Kidney epithelial cell (primary cell): ENCODE results near the gene NOL7. TPM values are rescaled to one million over a fixed set of nuclear protein-coding genes. Genes with fewer than 3 reads are reported as not detected.

Experiments used
- DNase-seq: peaks from one replicate; pipeline ENCODE4 v3.0.0-alpha.2; 2010; ENCODE audit warnings: low read depth
- H3K27me3 ChIP-seq: 2 replicates; pipeline ENCODE4 v1.6.0; 2011; ENCODE audit warnings: low read length; ENCODE audit not compliant: control insufficient read depth, insufficient read depth
- H3K36me3 ChIP-seq: 2 replicates; pipeline ENCODE4 v1.5.1; 2011; ENCODE audit warnings: low read length; ENCODE audit not compliant: control insufficient read depth, insufficient read depth
- H3K4me3 ChIP-seq: 2 replicates; pipeline ENCODE4 v1.5.1; 2011; ENCODE audit warnings: low read depth, mild to moderate bottlenecking, control low read depth, low read length
- CTCF ChIP-seq: IDR thresholded peaks from 2 replicates; pipeline ENCODE4 v1.5.1; 2011; ENCODE audit warnings: mild to moderate bottlenecking, moderate library complexity, low read length, control low read depth, inconsistent platforms; ENCODE audit not compliant: insufficient read depth, poor library complexity, severe bottlenecking
- total RNA-seq: library from RNA; depleted of rRNA; stranded (reverse); fragments of >200 nt; gene quantifications from 2 replicates; pipeline ENCODE4 v1.2.3, GENCODE V29; 2015

The NOL7 gene
- total RNA-seq, 1 donor from 2014 or later = 178 TPM

- Histone ChIP-seq H3K4me3 (no peak overlapping the region), H3K27me3 (no peaks in the 10 kb centered on the region), H3K36me3 (no peaks in the 10 kb centered on the region)
- no peak for TF ChIP-seq CTCF
- no peak for DNase-seq
Observed at GRCh38 chr6:13613029-13613594, 2.0 kb upstream of the NOL7 start.

GRCh38 chr6:13614126-13614925 lies 809 bp upstream of the NOL7 start:
- H3K27me3 ChIP-seq = no peaks in the 10 kb centered on the region
- no peaks in the 10 kb centered on the region for H3K36me3 ChIP-seq

DNA sequence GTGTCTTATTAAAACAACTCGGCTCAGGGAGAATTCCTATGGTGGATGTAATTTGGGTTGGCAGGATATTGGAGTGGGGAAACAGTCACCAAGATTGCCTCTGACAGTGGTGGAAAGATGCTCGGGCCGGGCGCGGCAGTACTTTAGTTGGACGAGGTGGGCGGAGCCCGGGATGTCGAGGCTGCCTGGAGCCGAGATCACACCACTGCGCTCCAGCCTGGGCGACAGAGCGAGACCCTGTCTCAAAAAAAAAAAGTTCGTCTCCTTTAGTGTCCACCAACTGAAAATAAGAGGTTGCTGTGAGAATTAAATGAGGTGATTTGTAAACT lies 621 bp downstream of the NOL7 start:
- TF ChIP-seq CTCF = no peak
- no peaks in the 10 kb centered on the region for H3K36me3 ChIP-seq
- H3K4me3 ChIP-seq = peak overlapping the region; percentile 100
- no peak for DNase-seq
- H3K27me3 ChIP-seq = no peaks in the 10 kb centered on the region

More at GRCh38 chr6:13614126-13614925, 809 bp upstream of the NOL7 start:
- no peak for DNase-seq
- no peak for TF ChIP-seq CTCF
- peak overlapping the region; percentile 100 for H3K4me3 ChIP-seq

DNA sequence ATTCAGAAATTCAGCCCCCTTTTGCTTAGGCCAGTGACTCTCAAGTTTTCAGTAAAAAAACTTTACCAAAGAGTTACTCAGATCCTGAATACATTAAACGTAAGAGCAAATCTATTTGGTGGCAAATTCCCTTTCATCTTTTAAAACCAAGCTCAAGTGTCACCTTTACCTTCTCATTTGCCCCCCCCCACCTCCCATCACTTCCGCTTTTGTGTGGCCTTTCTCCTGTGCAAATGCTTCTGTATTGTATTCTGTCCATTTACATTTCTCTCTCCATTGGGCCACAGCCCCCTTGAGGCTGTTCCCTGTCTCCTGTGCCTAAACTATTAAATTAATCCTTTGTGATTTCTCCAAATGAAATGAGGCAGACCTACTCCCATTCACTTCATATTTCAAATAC lies 1.9 kb downstream of the NOL7 start:
- no peaks in the 10 kb centered on the region for H3K36me3 ChIP-seq
- no peak for TF ChIP-seq CTCF
- DNase-seq = no peak
- no peak overlapping the region for H3K4me3 ChIP-seq
- H3K27me3 ChIP-seq = no peaks in the 10 kb centered on the region

DNA sequence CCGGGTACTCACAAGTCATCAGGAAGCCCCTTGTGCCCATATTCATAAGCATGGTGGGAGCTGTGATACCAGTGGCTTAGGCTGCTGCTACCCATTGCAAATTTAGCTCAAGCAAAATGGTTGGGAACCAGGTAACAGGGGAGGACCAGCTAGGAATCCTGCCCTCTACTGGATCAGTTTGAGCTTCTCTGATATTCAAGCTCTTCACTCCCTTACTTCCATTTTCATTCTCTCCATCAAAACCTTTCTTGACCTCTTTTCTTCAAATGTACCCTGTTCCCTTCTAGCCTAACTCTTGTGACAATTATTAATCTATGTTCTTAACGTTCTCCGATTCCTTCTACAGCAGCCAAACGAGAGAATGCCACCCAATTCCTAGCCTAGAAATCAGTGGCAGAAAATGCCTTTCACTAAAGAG lies 9.7 kb downstream of the NOL7 start:
- Histone ChIP-seq H3K36me3 (peaks cover 3% of the 10 kb centered on the region), H3K27me3 (no peaks in the 10 kb centered on the region), H3K4me3 (no peak overlapping the region)
- TF ChIP-seq CTCF = peak; percentile 58
- no peak for DNase-seq
